Lower leg skin (tissue), 3 donors: ENCODE measurements around the gene KIAA0586.

Source experiments
- POLR2A ChIP-seq, 2 donors: fragments of 450-650 bp; IDR thresholded peaks; one replicate each; pipeline ENCODE4 v1.6.1; 2016 to 2017; ENCODE audit warnings: antibody characterized with exemption in 2 of 2, mild to moderate bottlenecking in 1 of 2, moderate library complexity in 1 of 2
- TF ChIP-seq, protein P1 (sequence below), 3 donors: fragments of 450-650 bp; IDR thresholded peaks; one replicate each; pipeline ENCODE4 v1.5.1; 2016; ENCODE audit warnings: antibody characterized with exemption in 3 of 3, mild to moderate bottlenecking in 3 of 3, moderate library complexity in 2 of 3

DNA sequence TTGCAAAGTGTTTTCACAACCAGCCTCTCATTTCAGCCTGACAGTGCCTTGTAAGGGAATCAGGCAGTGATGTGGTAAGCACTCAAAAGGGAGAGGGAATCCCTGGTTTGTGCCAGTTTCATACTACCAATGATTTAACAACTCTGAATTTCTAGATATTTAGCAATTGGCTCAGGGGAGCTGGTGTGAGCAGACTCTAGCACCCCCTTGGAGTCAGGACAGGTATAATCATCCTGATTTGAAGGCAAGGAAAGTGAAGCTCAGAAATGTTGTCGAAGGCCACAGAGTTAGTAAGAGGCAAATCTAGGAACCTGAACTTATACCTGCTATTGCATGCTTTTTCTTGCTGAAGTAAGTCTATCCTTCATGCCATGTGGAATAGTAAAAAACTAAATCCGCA is 147.1 kb downstream of the KIAA0586 start:
- TF ChIP-seq, protein P1, sequence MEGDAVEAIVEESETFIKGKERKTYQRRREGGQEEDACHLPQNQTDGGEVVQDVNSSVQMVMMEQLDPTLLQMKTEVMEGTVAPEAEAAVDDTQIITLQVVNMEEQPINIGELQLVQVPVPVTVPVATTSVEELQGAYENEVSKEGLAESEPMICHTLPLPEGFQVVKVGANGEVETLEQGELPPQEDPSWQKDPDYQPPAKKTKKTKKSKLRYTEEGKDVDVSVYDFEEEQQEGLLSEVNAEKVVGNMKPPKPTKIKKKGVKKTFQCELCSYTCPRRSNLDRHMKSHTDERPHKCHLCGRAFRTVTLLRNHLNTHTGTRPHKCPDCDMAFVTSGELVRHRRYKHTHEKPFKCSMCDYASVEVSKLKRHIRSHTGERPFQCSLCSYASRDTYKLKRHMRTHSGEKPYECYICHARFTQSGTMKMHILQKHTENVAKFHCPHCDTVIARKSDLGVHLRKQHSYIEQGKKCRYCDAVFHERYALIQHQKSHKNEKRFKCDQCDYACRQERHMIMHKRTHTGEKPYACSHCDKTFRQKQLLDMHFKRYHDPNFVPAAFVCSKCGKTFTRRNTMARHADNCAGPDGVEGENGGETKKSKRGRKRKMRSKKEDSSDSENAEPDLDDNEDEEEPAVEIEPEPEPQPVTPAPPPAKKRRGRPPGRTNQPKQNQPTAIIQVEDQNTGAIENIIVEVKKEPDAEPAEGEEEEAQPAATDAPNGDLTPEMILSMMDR (IDR thresholded peaks at IDR 0.05) = no peak
- no peak for TF ChIP-seq POLR2A (IDR thresholded peaks at IDR 0.05)
